Upper lobe of left lung (tissue), 6 donors: ENCODE measurements around the gene PRPF40A. TPM values are rescaled to one million over a fixed set of nuclear protein-coding genes. Genes with fewer than 3 reads are reported as not detected.
"Not testable (repeated sequence)": the region's sequence is repeated elsewhere in the genome, so short reads cannot be mapped to it uniquely, and the experiment has no call there.

Experiments
- ATAC-seq, 2 donors: fragments of 200-7000 bp; cut with Tn5 transposase; one replicate each; pipeline ENCODE4 v1.9.1; 2022; ENCODE audit warnings: mild to moderate bottlenecking in 2 of 2, moderate library complexity in 2 of 2; ENCODE audit not compliant: low FRiP score in 2 of 2
- DNase-seq, 2 donors: peaks; one replicate each; pipeline ENCODE4 v3.0.0-alpha.2; 2019 to 2020
- H3K27ac ChIP-seq, 4 donors: fragments of 200-600 bp; sonication (generic); one replicate each; pipeline ENCODE4 v1.5.1; 2016 to 2019
- H3K27me3 ChIP-seq, 4 donors: fragments of 200-600 bp; sonication (generic); one replicate each; pipeline ENCODE4 v1.5.1; 2017 to 2019
- H3K36me3 ChIP-seq, 4 donors: fragments of 200-600 bp; sonication (generic); one replicate each; pipeline ENCODE4 v1.5.1; 2016 to 2019
- H3K4me1 ChIP-seq, 4 donors: fragments of 200-600 bp; sonication (generic); one replicate each; pipeline ENCODE4 v1.5.1; 2018 to 2019
- H3K4me3 ChIP-seq, 4 donors: fragments of 200-600 bp; sonication (generic); one replicate each; pipeline ENCODE4 v1.5.1; 2017 to 2019; ENCODE audit warnings: mild to moderate bottlenecking in 2 of 4, moderate library complexity in 1 of 4
- H3K9me3 ChIP-seq, 4 donors: fragments of 200-600 bp; sonication (generic); one replicate each; pipeline ENCODE4 v1.5.1; 2018 to 2019
- CTCF ChIP-seq, 6 experiments: fragments of 450-650 bp in 4 of 6; fragments of 200-600 bp in 2 of 6; sonication (generic) in 2 of 6; IDR thresholded peaks; one replicate each; pipeline ENCODE4 v1.5.1; 2016 to 2019; ENCODE audit warnings: antibody characterized with exemption in 6 of 6
- EP300 ChIP-seq, 4 donors: sonication (generic); formaldehyde crosslinking; IDR thresholded peaks; one replicate each; pipeline ENCODE4 v1.5.1; 2017; ENCODE audit warnings: antibody characterized with exemption in 4 of 4, control low read depth in 2 of 4
- POLR2A ChIP-seq, 4 donors: fragments of 450-650 bp; IDR thresholded peaks; one replicate each; pipeline ENCODE4 v1.5.1; 2016 to 2017; ENCODE audit warnings: antibody characterized with exemption in 4 of 4, mild to moderate bottlenecking in 2 of 4
- POLR2AphosphoS5 ChIP-seq, 2 donors: sonication (generic); formaldehyde crosslinking; IDR thresholded peaks; one replicate each; pipeline ENCODE4 v1.5.1; 2017; ENCODE audit warnings: antibody characterized with exemption in 2 of 2
- WGBS, 2 donors: methylation state at CpG; one replicate each; pipeline ENCODE4 v1.1.5; 2017 to 2018; 5-methylcytosine and 5-hydroxymethylcytosine counted together
- total RNA-seq, 6 donors: library from RNA; depleted of rRNA in 4 of 6; stranded (reverse); fragments of >200 nt in 4 of 6; gene quantifications; one replicate each; pipeline versions ENCODE4 v1.1.0 to v1.2.1, GENCODE V29; 2016 to 2021
- donor health status: DM: no; HTN: no; CAD: no; lungs with moderate emphysema.
- donor health status: DM: no; HTN: yes; CAD: no; lungs with severe emphysema.

PRPF40A gene
- 100 to 1,000 TPM in 2 of 6 donors, 10 to 100 TPM in 4; 43.2 to 199 (median 74.8) TPM for total RNA-seq

GRCh38 chr2:152717228-152718075 is at the start of gene PRPF40A:
Gene PRPF40A (minus strand): TSS chr2:152717461. CDS start chr2:152717439, 22 bp downstream.
- no peaks in the 10 kb centered on the region for H3K27me3 ChIP-seq
- peak in 1 of 4 donors; percentile 55 for TF ChIP-seq EP300 (IDR thresholded peaks at IDR 0.05)
- TF ChIP-seq POLR2AphosphoS5 (IDR thresholded peaks at IDR 0.05), result peak; percentile 96
- TF ChIP-seq POLR2A (IDR thresholded peaks at IDR 0.05), result peak; percentile 68 to 92 (median 84)
- peak in 3 of 6 experiments; percentile 14 to 32 (median 19) for TF ChIP-seq CTCF (IDR thresholded peaks at IDR 0.05)
- peak within 1 kb of the TSS; percentile 95 to 99 (median 98) for H3K27ac ChIP-seq
- H3K9me3 ChIP-seq, result no peaks in the 10 kb centered on the region
- DNase-seq (peak; percentile 98), ATAC-seq (peak; percentile 96 to 97)
- H3K4me1 ChIP-seq, result peaks cover 31 to 46% (median 38%) of the 10 kb centered on the region in 4 donors
- H3K4me3 ChIP-seq, result peak within 1 kb of the TSS; percentile 81 to 95 (median 88)
- WGBS, 2 donors, result 0 to 1% methylated on average over 51 to 70 of the region's 71 CpGs
- H3K36me3 ChIP-seq, result peaks cover 0 to 30% (median 4%) of the 10 kb centered on the region in 4 donors

DNA sequence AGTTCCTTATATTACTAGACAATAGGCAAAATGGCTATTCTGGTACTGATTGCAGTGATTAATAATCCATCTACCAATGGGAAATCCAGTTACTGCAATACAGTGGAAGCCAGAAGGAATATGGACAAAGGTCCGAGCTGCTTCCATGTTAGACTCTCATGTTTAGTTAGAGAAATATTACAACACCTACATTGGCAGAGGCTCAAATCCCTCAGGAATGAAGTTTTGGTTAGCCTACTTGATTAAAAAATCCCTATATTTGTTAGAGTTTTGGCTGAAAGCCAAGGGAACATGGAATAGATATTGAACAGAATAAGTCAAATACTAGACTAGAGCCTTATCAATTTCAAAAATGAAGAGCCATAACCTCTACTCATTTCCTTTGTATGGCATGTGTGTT is 49.7 kb upstream of the PRPF40A start:
- ATAC-seq (no peak), DNase-seq (no peak)
- Histone ChIP-seq H3K4me1 (no peaks in the 10 kb centered on the region), H3K36me3 (peaks cover 0 to 4% (median 0%) of the 10 kb centered on the region in 4 donors), H3K27me3 (no peaks in the 10 kb centered on the region), H3K27ac (no peak overlapping the region), H3K4me3 (no peak overlapping the region), H3K9me3 (no peaks in the 10 kb centered on the region)
- WGBS, 2 donors, result 56 to 65% methylated on average over 1 of the region's 1 CpG
- TF ChIP-seq CTCF (IDR thresholded peaks at IDR 0.05) (no peak), POLR2A (IDR thresholded peaks at IDR 0.05) (no peak), EP300 (IDR thresholded peaks at IDR 0.05) (no peak), POLR2AphosphoS5 (IDR thresholded peaks at IDR 0.05) (no peak)

DNA sequence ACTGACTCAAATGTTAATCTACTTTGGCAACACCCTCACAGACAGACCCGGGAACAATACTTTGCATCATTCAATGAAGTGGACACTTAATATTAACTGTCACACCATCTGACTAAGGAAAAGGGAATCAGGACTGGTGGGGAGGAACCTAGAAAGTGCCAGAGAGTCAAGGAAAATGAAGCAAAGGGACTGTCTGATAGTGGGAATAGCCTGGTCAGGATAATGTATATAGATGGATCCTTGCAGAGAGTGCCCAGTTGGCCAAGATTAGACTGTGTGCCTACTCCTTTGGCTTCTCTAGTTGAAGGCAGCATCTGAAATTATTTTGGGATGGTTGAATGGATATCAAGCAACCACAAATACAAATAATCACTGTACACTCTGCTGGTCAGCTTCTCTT is 46.4 kb upstream of the PRPF40A start:
- 93 to 100% methylated on average over 1 of the region's 1 CpG for WGBS, 2 donors
- H3K36me3 ChIP-seq, result peaks cover 0 to 12% (median 0%) of the 10 kb centered on the region in 4 donors
- TF ChIP-seq POLR2AphosphoS5 (IDR thresholded peaks at IDR 0.05) (no peak), CTCF (IDR thresholded peaks at IDR 0.05) (no peak), EP300 (IDR thresholded peaks at IDR 0.05) (no peak), POLR2A (IDR thresholded peaks at IDR 0.05) (no peak)
- no peak overlapping the region for H3K27ac ChIP-seq
- no peaks in the 10 kb centered on the region for H3K9me3 ChIP-seq
- H3K4me1 ChIP-seq, result no peaks in the 10 kb centered on the region
- H3K4me3 ChIP-seq, result no peak overlapping the region
- no peaks in the 10 kb centered on the region for H3K27me3 ChIP-seq
- ATAC-seq (no peak), DNase-seq (no peak)

DNA sequence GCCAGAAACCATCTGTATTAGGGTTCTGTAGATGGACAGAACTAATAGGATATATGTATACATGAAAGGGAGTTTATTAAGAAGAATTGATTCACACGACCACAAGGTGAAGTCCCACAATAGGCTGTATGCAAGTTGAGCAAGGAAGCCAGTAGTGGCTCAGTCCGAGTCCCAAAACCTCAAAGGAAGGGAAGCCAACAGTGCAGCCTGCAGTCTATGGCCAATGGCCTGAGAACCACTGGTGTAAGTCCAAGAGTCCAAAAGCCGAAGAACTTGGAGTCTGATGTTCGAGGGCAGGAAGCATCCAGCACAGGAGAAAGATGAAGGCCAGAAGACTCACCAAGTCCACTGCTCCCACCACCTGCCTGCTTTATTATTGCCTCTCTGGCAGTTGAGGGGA is 45.9 kb upstream of the PRPF40A start:
- not testable (repeated sequence) for H3K4me1 ChIP-seq, H3K27me3 ChIP-seq, H3K9me3 ChIP-seq, ATAC-seq, H3K4me3 ChIP-seq, H3K27ac ChIP-seq, DNase-seq
- 83 to 94% methylated on average over 4 of the region's 4 CpGs for WGBS, 2 donors
- H3K36me3 ChIP-seq, result peaks cover 0 to 12% (median 0%) of the 10 kb centered on the region in 4 donors

DNA sequence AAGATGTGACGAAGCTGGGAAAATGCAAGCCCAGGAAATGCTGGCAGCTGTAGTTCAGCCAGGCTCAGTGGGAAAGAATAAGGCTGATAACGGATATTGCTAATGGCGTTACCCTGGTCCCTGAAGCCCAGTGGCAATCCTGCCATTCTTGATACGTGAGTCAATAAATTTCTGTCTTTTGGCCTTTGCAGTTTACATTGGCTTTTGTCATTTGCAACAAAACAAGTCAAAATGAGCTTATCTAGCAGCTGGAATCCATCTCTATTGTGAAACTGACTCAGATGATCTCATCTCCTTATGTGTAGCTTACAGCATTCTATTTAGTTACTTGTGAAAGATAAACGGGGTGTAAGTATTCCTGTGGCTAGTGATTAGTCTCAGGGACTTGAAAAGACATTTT is 44.9 kb upstream of the PRPF40A start:
- TF ChIP-seq POLR2A (IDR thresholded peaks at IDR 0.05) (no peak), POLR2AphosphoS5 (IDR thresholded peaks at IDR 0.05) (no peak), EP300 (IDR thresholded peaks at IDR 0.05) (no peak), CTCF (IDR thresholded peaks at IDR 0.05) (no peak)
- ATAC-seq (peak in 1 of 2 donors; percentile 84), DNase-seq (no peak)
- Histone ChIP-seq H3K4me1 (no peaks in the 10 kb centered on the region), H3K4me3 (no peak overlapping the region), H3K27ac (peak overlapping the region in 1 of 4 donors; percentile 1), H3K9me3 (no peaks in the 10 kb centered on the region), H3K36me3 (peaks cover 0 to 20% (median under 1%) of the 10 kb centered on the region in 4 donors), H3K27me3 (no peaks in the 10 kb centered on the region)
- 74 to 76% methylated on average over 5 of the region's 5 CpGs for WGBS, 2 donors
